Suprapubic skin (tissue), 4 donors: ENCODE results near the gene RAP1GDS1.

Experiments used
- CTCF ChIP-seq, 2 donors: fragments of 200-600 bp in 1 of 2; fragments of 450-650 bp in 1 of 2; sonication (generic) in 1 of 2; IDR thresholded peaks; one replicate each; pipeline ENCODE4 v1.5.1; 2016 to 2019; ENCODE audit warnings: antibody characterized with exemption in 2 of 2, mild to moderate bottlenecking in 1 of 2, moderate library complexity in 1 of 2
- EP300 ChIP-seq: sonication (generic); formaldehyde crosslinking; IDR thresholded peaks from one replicate; pipeline ENCODE4 v1.6.1; 2017; ENCODE audit warnings: antibody characterized with exemption
- POLR2A ChIP-seq, 2 donors: fragments of 450-650 bp; IDR thresholded peaks; one replicate each; pipeline ENCODE4 v1.6.1; 2017; ENCODE audit warnings: antibody characterized with exemption in 2 of 2, mild to moderate bottlenecking in 2 of 2, moderate library complexity in 2 of 2
- POLR2AphosphoS5 ChIP-seq, 3 donors: sonication (generic); formaldehyde crosslinking; IDR thresholded peaks; one replicate each; pipeline ENCODE4 v1.6.1; 2017; ENCODE audit warnings: antibody characterized with exemption in 3 of 3

- TF ChIP-seq EP300 (no peak), POLR2A (IDR thresholded peaks at IDR 0.05) (no peak), CTCF (IDR thresholded peaks at IDR 0.05) (no peak), POLR2AphosphoS5 (IDR thresholded peaks at IDR 0.05) (no peak)
Measured at GRCh38 chr4:98430708-98431403, 169.7 kb downstream of the RAP1GDS1 start.
